GM11168 (cell line): ENCODE results near the gene GRM4.

Experiments
- in situ Hi-C: fragments of 300-500 bp; cut with MboI; formaldehyde crosslinking; loops from one replicate; pipeline ENCODE4 v1.12.0; 2022; ENCODE audit warnings: low sequenced_read_pairs; ENCODE audit not compliant: unreplicated experiment

GRM4 gene

DNA sequence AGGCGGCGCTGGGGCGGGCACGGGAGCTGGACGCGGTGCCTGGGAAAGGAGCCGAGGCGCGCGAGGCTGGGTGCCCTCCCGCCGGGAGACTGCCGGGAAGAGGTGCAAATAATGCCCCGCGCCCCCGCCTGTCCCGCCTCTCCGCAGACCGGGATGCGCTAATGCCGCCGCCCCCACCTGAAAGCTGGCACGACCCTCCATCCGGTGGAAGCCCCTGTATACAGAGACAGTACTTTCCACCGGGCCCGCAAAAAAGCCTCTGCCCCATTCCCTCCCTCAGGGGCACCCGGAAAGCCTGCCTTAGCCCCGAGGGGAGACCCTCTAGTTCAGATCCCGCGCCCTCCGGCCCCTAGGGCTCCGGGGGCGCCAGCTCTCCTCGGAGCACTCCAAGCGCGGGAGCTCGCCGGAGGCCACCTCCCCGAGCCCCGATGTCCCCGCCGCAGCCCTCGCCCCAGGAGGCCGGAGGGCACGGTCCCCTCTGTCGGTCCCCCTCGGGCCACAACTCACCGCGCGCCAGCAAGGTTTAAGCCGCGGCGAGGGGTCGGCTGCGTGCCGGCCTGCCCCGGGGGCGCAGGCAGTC is 1.2 kb downstream of the GRM4 start:
- in situ Hi-C loops = no loop called here

DNA sequence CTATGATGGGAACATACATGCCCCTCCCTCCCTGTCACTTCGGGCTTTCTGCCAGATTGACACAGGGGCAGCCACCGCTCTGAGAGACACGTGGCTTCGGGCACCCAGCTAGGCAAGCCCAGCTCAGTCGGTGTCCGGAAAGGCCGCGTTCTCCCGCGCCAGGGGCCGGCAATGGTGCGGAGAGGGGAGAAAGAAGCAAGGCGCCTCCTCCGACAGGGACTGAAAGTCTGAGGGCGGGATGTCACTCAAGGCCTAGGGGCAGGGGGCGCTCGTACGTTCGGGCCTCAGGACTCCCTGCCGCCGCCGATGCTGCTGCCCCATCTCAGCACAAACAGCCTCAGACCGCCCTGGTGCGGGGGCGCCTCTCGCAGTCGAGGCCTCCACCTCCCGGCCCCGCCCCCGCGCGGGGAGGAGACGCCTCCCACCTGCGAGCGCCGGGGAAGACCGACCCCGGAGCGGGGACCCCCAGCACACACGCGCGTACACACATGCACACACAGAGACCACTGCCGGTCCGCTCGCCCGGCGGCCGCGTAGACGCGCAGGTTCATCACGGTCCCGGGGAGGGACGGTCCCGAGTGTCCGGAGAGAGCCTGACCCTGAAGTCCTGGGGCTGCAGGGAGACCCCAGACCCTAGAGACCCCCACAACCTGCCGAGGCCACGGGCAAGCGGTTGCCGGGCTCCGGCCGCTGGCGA is 1.9 kb downstream of the GRM4 start:
- in situ Hi-C loops = no loop called here

DNA sequence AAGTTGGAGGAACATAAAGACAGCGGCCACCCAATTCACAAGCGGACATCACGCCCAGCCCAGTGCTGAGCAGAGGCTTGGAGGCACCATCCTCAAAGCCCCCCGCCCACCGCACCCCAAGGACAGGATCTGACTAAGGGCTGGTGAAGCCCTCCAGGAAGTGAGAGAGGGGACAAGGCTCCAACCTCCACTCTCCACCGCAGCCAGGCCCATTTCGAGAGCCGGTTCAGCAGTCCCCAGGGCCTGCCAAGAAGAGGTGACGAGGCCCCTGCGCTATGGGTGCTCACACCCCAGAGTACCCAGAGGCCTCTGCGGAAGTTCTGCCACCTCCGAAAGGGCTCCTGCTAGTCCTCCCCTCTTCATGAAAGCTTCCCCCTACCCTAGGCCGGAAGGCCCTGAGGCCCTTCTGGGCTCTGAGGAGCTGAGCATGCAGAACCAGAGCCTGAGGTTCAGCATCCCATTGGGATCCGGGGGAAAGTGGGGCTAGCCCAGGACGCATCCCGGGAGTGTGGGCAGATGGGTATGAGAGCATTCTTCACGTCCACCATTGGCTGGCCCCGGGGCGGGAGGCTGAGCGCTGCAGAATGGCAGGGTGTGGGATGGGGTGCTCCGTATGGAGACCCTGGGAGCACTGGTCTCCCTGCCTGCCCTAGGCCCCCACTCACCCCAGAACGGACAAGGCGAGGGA is 2.5 kb downstream of the GRM4 start:
- in situ Hi-C loops = no loop called here

DNA sequence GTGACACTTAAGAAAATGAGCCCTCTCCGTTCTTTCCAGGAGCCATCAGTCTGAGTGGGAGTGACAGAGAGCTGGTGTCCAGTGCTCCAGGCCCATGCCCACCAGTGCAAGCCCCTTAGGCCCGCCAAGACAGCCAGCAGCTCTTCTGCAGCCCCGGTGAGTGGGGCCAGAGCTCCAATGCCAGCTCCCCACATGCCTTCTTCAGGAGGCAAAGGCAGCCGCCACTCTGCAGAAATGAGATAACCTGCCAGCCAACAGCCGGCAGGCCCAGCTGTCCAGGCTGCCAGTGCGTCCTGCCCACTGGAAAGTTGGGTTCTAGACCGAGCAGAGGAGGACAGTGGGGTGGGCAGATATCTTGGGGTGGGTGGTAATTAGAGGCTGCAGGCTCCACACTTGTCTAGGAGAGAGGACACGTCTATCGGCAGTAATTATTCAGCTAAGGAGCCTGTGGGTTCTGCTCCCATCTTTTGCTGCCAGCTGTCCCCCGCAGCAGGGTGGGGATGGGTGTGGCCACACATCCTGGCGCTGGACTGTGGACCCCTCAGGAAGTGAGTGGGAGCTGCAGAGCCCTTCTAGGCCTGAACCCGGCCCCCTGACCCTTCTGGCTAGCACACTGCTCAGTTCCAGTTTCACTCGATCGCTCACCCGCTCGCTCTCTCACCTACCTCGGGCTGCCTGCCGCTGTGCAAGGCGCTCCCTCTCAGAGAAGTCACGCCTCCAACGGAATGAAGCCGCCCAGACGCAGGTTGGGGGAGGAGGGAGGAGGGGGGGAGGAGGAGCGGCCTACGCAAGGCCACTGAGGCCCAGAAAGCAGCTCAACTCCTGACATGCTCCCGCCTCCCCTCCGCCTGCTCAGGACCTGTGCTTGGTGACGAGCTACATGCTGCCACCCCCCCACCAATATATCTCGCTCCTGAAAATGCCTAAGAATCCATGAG is 3.6 kb downstream of the GRM4 start:
- in situ Hi-C loops = no loop called here

DNA sequence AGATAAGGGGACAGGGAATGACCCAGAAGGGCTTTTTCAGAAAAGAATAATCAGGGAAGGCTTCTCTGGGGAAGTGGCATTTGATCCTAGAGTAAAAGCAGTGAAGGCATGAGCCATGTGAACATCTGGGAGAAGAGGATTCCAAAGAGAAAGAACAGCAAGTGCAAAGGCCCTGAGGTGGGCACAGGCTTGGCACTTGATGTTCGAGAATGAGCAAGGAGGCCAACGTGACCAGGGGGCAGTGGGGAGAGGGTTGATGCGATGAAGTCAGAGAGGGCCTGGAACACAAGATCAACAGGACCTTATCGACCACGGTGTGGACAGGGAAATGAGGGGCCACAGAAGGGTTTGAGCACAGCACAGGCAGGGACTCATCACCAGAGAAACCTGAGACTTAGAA is 5.8 kb downstream of the GRM4 start:
- in situ Hi-C loops = no loop called here

DNA sequence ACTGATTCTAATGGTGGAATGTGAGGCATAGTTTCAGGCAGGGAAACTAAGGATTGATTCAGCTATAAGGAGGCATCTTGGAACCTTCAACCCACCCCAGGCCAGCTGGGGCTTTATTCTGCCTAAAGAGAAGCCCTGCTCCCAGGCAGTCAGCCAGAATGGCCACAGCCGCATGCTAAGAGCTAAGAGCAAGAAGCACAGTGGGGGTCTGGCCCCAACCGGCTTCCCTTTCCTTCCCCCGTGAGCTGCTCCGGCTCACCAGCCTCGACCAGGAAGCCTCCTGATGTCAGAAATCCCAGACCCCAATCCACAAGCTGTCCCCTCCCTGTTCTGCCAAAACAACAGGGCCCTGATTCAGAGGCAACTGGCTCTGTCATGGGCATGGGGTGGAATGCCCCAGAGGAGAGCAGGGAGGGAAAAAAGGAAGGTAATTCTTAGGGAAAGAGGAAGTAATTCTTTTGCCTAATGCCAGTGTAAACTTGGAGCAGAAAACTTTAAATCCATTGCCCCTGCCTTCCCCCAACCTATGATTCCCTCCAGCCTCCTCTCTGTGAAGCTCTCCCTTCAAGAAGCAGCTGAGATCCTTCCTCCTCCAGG is 6.9 kb downstream of the GRM4 start:
- in situ Hi-C loops = no loop called here

DNA sequence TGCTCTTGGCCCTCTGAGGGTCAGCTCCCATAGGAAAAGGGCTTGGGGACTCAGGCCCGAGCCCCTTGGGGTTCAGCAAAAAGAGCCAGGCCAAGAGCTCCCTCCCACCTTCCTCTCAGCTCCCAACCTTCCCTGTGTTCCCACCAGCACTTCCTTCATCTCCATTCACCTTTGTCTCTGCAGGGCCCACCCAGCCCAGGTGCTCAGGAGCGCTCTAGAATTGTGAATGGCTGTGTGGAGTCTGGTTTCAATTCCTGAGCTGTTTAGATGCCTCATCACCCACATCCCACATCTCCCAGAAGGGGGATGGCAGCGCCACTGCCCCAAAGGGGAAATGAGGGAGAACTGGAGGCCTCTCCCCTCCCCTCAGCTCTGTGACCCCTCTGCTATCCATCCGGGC is 7.7 kb downstream of the GRM4 start:
- in situ Hi-C loops = no loop called here

DNA sequence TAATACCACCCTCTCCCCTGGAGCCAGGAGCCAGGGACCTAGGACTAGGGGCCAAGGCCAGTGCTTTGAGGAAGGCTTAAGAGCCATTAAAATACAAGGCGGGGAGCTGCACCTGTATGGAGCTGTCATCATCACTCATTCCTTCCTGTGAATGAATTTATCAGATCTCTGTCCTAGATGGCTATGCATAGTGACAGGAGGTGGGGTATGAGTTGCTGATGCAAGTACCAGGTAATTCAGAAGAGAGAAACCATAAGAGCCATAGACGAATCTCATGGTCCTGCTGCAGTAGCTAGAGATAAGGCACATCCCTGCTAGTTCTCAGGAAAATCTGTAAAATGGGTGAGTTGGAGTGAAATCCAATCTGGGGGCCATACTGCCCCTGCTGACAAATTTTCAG is 10.3 kb downstream of the GRM4 start:
- in situ Hi-C loops = no loop called here

DNA sequence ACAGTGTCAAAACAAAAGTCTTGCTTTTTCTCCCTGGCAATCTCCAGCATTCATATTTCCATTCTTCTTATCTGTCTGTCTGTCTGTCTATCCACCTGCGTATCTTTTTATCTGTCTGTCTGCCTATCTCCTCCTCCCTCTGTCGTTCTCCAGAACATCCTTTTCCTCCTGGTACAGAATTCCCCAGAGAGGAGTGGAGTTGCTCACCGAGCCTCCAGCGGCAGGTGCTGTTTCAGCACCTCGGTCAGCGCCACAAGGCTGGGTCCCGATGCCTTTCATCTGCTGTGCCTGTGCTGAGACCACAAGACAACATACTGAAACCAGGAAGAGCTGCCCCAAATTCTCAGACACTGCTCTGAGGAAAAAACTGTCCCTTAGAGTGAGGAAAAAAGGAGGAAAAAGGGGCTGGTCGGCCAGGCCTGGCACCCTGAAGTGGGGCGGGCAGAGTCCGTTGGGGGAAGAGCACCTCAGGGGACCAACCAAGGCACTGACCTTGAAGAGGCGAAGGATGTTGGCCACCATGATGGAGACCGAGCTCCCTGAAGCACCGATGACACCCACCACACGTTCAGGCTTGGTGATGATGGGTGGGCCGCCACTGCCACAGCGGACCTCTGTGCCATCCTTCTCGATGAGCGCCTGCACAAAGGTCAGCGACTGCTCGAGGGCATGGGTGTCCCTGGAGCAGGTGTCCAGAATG is 13.3 kb downstream of the GRM4 start:
- in situ Hi-C loops = no loop called here

DNA sequence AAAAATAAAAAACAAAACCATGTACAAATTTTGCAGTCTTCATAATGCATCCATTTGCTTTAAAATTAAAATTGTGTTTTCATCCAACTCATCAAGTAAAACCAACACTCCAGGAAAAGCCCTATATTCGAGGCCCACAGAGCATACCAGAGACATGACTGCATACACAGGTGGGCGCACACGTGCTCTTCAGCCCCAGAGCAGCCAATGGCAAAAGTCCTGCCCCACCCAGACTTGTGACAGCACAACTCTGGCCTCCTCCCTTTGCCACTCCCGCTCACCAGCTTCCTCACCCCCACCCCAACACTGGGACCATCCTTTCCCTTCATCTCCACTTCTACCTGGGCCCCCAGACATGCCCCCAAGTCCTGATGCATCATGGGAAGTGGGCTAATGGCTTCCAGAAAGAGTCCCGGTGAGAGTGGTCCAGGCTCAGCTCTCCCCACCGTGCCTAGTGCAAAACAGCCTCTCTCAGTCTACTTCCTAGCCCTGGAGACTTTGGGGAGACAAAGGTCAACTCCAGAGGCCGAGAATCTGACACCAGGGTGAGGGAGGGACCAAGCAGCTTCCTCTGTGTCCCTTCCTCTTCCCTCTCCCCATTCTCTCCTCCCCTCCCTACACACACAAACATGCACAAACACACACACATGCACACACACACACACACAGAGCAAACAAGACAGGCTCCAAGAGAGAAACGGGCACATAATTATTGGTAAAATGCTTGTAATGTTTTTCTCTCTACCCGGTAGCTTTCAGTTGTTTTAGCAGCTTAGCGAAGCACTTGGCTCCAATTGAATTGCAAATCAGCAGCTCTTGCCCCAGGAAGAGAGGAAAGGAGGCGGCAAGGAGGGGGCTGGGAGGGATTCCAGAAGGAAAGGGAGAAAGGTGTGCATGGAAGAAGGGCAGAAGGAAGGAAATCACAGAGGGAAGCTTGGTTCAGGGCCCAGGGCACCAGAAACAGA is 14.3 kb downstream of the GRM4 start:
- in situ Hi-C loops = no loop called here

DNA sequence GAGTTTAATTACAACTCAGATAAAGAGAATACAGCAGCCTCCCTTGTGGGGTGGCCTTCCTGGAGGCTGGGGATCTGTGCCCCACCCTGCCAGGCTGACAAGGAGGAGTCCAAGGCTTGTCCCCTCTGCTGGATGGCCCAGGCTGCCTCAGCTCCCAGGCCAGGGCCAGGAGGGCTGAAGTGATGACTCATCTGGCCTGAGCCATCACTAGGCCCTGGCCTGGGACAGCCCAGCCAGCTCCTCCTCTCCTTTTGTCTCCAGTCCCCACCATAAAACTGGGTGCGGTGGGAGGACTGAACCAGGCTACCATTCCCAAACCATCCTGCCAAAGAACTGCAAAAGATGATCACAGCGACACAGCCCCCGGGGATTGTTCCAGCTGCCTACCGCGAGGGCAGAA is 15.0 kb downstream of the GRM4 start:
- in situ Hi-C loops = no loop called here

DNA sequence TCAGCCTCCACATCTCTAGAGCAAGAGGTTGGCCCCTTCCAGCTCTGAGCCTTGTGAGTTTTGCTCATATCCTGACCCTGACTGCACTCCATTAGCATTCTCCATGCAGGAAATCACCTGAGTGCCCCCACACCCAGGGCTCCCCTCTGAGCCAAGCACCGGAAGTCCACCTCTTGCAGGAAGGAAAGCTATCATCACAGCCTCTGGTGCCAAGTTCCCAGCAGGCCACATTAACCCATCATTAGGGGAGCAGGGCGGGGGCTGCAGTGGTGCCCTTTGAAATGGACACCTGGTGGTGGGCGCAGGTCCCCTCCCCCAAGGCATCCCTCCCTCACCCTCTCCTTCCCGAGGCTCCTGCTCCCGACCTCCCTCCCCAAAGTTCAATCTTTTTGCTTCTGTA is 16.1 kb downstream of the GRM4 start:
- in situ Hi-C loops = no loop called here

DNA sequence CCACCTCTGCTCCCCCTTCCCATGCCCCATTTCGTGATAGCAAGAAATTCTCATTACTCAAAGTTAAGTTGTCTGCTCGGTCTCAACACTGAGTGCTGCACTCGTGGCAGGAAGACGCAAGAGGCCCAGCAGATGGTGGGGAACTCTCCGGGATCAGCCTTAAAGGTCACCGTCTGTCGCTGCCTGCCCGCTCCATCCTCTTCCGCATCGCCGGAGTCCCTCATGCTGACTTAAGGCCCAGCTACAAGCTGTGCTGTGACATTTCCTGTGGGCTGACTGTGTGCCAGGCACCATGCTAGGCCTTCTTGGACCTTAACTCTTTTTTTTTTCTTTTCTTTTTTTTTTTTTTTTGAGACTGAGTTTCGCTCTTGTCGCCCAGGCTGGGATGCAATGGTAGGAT is 17.8 kb downstream of the GRM4 start:
- in situ Hi-C loops = no loop called here

DNA sequence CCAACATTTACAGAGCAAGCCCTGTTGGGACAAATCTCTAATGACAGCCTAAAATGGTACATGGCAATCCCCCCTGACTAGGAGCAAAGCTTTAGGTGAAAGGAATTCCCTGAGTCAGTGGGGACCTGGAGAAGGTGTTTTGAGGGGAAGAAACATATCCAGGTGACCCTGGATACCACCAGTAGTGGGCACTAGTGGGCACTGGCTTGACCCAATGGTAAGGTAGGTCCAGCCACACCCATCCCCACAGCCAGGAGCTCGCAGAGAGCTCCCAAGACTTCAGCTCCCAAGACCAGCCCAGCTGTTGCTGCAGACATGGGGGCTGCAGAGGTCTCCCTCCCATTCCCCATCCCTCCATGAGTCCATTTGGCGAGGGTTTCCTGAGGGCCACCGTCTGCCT is 19.5 kb downstream of the GRM4 start:
- in situ Hi-C loops = no loop called here

DNA sequence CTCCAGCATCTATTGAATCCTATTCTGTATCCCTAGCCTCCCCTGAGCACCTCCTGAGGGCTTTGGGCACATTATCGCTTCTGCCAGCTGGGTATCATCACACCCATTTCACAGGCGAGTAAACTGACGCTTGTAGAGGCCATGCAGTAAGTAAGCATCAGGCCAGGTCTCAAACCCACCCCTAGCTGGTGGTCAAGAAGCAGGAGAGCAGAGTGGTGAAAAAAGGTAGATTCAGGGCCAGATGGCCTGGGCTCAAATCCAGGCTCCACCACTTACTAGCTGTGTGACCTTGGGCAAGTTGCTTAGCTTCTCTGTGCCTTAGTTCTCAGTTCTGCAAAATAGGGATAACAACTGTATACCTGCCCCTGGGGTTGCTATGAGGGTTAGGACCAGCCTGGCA is 19.9 kb downstream of the GRM4 start:
- in situ Hi-C loops = no loop called here

DNA sequence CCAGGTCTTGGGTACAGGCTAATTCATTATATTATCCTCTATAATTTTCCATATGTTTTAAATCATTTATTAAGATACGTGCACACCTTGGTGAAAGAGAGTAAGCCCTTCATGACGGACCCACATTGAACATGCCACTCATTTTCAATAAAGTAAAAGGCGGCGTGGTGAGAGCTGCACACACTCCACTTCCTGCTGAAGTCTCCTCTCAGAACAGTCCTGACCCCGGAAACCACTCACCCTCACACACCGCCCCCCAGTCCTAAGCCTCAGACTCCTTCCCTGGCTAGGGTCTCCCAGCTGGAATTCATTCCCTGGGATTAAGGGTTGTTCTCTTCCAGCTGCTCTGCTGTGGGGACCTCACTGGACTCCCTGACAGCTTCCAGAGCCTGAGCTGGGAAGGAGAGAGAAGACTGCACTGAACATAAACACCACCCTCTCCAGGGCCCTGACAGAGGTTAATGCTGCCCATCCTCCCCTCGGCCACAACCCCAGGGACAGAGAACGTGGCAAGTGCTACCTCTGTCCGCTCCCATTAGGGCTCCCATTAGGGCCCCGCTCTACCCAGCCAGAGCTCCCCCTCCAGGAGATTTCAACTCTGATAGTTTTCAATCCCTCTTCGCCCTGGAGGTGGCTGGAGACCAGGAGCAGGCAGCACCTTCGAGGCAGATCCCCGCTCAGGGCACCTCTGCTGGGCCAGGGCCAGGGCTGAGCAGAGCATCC is 24.8 kb downstream of the GRM4 start:
- in situ Hi-C loops = no loop called here

DNA sequence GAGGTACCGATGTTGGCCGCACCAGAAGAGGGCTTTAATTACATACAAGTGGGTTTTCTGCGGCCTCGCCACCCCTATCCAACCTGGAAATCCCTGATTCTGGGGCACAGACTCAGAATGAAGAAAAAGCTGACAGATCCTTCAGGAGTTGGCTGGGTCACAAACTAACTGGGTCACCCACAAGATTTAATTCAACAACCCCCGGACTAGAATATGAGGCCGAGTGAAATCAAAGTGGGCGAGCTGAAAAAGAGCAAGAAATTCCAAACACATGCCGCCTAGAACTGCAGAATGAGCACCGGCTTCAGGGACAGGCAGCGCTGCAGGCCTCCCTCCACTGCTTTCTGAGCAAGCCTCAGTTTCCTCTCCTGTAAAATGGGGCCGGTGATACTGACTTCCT is 30.0 kb downstream of the GRM4 start:
- in situ Hi-C loops = no loop called here

DNA sequence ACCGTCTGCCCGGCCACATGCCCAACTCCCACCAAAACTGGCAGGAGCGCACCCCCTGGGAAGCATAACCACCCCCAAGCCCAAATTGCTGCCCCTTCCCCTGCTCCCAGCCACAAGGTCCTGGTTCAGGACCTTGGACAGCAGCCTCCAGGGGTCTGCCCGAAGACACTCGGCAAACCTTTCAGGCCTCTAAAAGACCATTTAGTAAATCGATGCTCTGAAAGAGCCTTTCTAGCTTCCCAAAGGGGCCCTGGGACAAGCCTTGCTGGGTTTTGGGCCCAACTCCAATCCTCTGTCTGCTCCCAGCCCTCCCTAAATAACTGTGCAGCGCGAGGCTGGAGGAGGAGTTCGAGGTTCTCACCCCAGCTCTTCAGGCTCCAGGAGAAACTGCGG is 30.5 kb downstream of the GRM4 start:
- in situ Hi-C loops = no loop called here
